ENCODE data around the gene SMTN.
"Not testable (repeated sequence)": the region's sequence is repeated elsewhere in the genome, so short reads cannot be mapped to it uniquely, and the experiment has no call there.

Gene SMTN

DNA sequence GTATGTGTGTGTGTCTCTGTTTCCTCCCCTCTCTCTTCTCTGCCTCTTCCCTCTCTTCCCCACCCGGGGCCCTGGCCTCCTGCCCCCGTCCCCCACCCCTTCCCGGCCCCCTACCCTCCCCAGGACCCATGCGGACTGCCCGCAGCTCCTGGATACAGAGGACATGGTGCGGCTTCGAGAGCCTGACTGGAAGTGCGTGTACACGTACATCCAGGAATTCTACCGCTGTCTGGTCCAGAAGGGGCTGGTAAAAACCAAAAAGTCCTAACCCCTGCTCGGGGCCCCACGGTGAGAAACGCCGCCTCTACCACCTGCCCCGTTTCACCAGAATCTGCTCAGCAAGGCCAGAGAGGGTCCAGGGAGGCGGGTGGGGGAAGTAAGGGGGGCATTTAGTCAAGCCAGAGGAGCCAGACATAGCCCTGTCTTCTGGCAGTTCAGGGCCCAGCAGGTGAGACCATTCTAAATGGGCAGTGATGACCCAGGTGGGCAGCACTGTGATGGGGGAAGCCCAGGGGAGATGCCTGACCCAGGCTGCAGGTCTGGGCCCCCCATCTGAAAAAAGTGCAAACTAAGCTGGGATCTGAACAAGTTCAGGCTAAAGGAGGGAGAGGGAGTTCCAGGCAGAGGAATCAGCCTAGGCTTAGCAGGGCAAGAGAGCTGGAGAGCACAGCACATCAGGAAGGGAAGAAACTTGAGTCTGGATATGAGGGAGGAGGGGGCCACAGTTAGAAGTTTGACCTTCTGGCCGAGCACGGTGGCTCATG is 19.8 kb downstream of the SMTN start:
- DNase-seq (ENCODE audit: insufficient read length, low spot score) (no peak), FAIRE-seq (no peak)
- TF ChIP-seq POLR2A (IDR thresholded peaks at IDR 0.05; ENCODE audit: low read depth, low read length), result no peak

DNA sequence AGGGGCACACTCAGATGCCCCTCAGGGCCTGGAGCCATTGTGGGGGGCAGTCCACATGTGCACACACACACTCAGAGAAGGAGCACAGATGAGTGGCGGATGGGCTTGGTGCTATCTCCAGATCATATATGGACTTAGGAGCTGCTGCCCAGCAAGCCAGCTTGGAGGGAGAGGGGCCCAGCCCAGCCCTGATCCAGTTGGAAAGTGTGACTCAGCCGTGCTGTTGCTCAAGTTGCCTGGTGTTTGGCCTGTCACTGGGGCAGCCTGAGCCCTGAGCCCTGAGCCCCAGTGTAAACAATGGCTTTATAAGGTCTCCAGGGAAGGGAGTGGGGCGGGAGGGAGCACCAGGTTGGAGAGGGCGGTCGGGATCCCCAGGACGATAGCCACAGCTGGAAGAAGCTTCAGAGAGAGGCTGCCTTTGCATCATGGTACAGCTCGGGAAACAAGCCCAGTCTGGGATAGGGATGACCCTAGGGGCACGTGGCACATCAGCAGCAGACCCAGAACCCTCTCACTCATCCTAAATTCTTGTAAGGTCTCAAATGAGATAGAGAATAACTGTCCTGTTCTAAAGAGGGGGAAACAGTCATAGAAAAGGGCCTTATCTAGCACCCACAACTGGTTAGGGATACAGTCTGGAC is 21.4 kb downstream of the SMTN start:
- DNase-seq (ENCODE audit: insufficient read length, low spot score) (peak; percentile 58), FAIRE-seq (no peak)
- TF ChIP-seq POLR2A (IDR thresholded peaks at IDR 0.05; ENCODE audit: low read depth, low read length), result no peak

DNA sequence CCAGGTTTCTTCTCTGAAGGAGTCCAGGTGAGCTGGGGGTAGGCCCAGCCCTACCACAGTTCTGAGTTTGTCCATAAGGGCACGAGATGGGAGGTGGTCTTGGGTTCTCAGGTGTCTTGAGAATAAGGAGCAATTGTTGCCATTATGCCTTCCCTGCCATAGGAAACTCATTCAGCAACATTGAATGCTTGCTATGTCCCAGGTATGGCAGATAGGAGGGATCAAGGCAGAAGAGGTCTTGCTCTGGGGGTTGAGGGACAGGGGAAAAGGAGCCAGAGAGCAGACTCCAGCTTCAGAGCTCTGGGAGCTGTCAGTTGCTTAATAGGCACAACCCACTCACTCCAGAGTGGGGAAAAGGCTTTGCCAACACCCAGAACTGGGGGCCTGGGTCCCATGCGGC is 22.0 kb downstream of the SMTN start:
- no peak for TF ChIP-seq POLR2A (IDR thresholded peaks at IDR 0.05; ENCODE audit: low read depth, low read length)
- FAIRE-seq (no peak), DNase-seq (ENCODE audit: insufficient read length, low spot score) (no peak)

DNA sequence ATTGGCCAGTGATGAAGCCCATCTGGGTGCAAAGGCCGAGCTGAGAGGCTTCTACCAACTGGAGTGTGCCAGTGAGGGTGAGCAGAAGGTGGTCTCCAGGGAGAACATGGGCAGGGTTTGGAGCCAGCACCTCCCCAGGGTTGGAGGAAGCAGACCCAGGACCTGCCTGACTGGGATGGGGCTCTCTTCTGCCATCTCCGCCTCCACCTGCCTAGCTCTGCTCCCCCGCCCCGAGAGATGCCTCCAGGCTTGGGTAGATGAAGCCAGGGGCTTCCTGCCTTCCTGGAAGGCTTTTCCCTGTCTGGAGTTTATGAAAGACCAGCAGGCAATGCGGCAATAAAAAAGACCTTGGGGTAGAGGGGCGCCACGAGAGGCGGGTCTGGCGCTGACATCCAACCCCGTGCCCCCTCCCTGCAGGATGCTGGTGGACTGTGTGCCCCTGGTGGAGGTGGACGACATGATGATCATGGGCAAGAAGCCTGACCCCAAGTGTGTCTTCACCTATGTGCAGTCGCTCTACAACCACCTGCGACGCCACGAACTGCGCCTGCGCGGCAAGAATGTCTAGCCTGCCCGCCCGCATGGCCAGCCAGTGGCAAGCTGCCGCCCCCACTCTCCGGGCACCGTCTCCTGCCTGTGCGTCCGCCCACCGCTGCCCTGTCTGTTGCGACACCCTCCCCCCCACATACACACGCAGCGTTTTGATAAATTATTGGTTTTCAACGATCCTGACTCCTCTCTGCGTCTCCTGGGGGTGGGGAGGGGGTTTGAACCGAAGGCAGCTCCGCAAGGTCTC is 23.0 kb downstream of the SMTN start:
- no peak for DNase-seq (ENCODE audit: insufficient read length, low spot score)
- no peak for FAIRE-seq
- no peak for TF ChIP-seq POLR2A (IDR thresholded peaks at IDR 0.05; ENCODE audit: low read depth, low read length)

DNA sequence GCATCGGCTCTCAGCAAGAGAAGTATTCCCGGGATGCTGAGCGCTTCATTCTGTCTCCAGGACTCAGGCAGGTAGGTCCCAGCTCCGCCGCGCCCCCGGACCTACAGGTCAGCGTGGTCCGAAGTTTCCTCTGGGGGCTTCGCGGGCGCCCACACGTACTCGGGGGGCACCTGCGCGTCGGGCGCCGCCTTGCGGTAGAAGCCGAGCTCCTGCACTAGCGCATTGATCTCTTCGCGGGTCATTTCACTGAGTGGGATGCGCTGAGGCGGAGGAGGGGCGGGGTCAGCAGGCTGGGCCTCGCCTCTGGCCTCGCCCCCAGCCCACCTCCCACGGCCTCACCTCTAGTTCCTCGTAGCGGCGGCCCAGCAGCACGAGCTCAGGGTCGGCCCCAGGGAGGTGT is 23.8 kb downstream of the SMTN start:
- DNase-seq (ENCODE audit: insufficient read length, low spot score) (no peak), FAIRE-seq (no peak)
- no peak for TF ChIP-seq POLR2A (IDR thresholded peaks at IDR 0.05; ENCODE audit: low read depth, low read length)

DNA sequence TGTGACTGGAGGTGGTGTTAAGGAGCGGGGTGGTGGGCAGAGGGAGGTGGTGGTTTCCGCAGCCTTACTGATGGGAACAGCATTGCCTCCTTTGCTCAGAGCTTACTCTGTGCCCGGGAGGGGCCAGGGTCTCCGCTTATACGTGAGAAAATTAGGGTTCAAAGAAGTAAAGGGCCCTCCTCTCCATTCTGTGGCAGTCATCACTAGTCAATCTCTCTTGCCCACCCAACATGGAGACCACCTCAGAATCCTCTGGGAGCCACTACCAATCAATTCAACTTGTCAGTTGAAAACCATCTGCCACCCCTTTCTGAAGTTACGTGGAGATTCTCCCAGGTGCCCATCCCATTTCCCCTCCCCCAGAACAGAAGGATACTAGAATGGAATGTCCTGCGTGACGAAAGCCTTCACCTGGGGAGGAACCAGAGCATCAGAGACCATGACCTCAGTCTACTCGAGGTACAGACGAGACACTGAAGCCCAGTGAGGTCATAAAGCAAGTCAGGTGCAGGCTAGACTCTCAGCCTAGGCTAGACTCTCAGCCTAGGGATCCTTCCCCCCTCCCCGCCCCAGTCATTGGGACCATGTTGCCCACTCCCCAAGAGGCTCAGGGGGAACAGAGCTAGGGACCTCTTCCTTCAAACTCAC is 24.3 kb downstream of the SMTN start:
- TF ChIP-seq POLR2A (IDR thresholded peaks at IDR 0.05; ENCODE audit: low read depth, low read length), result no peak
- DNase-seq (ENCODE audit: insufficient read length, low spot score) (no peak), FAIRE-seq (no peak)

DNA sequence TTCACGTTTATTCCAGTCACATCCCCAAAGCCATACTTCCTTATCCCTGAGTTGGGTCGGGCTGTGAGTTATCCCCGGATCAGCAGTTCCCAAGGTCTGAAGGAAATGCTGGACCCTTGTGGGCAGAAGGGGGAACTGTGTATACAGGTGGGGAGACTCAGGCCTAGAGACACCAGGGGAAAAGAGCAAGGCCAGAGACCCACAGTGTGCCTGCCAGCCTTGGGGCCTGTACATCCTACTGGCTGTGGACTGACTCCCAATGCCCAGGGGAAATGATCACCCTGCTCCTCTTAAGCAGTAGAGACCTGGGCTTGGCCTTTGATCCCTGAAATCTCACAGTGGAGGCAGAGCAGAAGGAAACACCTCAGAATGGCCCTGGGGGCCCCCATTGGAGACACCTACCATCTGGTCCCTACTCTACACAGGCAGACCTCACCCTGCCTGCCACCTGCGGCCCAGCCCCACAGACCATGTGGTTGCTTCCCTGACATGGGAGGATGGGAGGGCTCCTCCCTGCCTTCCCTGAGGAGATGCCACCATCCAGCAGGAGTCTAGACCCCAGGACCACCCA is 25.0 kb downstream of the SMTN start:
- TF ChIP-seq POLR2A (IDR thresholded peaks at IDR 0.05; ENCODE audit: low read depth, low read length), result no peak
- no peak for DNase-seq (ENCODE audit: insufficient read length, low spot score)
- FAIRE-seq, result no peak

DNA sequence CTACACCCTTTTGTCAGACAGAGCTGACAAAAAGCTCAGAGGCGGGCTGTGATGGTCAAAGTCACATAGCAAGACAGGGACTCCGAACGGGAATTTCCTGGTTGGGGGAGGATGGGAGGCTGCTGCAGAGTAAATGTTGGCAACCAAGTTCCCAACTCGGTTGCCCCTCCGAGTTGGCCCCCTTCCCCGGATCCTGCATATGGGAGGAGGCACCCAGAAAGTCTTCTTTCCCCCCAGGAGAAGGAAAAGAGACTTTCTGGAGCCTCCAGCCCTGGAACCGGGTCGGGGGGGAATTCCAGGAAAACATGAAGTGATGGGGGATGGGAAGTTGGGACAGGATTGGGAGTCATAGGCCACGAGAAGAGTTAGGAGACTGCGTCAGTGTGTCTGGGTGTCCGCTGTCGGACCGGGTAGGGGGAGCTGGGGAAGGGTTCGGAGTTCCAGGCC is 25.6 kb downstream of the SMTN start:
- DNase-seq (ENCODE audit: insufficient read length, low spot score) (no peak), FAIRE-seq (no peak)
- TF ChIP-seq POLR2A (IDR thresholded peaks at IDR 0.05; ENCODE audit: low read depth, low read length), result no peak

DNA sequence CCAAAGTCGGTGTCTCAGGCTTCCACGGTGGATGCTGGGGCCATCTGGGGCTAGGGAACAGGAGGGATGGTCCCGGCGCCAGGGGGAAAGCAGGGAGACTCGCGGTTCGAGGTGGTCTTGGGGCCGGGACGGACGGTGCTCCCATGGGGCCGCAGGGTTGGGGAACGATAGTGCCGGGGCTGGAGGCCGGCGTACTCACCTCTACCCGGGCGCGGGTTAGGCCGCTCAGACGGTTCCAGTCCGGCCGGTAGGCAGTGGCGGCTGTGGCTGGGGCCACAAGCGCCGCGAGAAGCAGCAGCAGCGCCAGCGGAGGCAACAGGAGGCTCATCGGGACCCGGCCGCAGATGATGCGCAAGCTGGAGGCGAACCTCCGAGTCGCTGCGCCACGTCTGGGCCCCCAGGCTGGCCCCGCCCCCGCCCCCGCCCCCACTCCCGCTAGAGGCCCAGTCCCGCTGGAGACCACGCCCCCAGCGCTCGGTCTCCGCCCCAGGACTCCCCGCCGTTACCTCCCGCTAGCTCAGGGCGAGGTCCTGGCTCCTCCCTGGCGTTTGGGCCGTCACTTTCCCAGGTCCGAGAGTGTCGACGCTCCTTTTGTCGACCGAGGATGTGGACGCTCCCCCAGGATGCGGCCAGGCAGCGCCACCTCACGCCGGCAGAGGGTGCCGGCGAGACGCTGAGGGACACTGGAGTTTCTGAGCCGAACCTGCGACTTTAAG is 26.2 kb downstream of the SMTN start, which contains the start of gene SELENOM:
TSS of gene SELENOM (minus strand) at position 391 of the 716 bp plus-strand sequence. CDS start at position 328, 63 bp downstream.
- TF ChIP-seq POLR2A (IDR thresholded peaks at IDR 0.05; ENCODE audit: low read depth, low read length), result no peak
- FAIRE-seq (no peak), DNase-seq (ENCODE audit: insufficient read length, low spot score) (peak; percentile 92)

DNA sequence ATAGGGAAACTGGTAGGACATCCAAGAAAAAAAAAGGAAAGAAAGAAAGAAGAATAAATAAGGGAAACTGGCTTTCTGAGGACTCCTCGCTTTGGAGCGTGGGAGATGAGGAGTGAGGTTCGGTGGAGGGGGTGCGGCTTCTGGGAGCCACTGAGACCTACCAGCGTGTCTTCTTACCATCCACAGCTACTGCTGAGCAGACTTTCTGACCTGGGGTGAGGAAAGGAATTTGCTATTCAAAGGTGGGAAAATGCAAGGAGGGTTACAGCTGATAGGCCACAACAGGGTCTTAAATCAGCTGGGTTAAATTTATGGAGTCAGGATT is 26.7 kb downstream of the SMTN start:
- no peak for FAIRE-seq
- TF ChIP-seq POLR2A (IDR thresholded peaks at IDR 0.05; ENCODE audit: low read depth, low read length), result no peak
- no peak for DNase-seq (ENCODE audit: insufficient read length, low spot score)

DNA sequence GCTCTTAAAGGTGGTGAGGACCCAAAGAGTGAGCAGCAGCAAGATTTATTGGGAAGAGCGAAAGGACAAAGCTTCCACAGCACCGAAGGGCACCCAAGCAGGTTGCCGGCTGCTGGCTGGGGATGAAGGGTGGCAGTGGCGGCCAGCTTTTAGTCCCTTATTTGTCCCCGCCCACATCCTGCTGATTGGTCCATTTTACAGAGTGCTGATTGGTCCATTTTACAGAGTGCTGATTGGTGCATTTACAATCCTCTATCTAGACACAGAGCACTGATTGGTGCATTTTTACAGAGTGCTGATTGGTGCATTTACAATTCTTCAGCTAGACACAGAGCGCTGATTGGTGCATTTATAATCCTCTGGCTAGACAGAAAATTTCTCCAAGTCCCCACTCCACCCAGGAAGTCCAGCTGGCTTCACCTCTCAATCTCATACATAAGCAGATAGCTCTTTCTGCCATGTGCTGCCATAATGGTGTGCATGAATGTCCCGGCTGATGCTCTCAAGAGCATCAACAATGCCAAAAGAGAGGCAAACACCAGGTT is 31.5 kb downstream of the SMTN start:
- not testable (repeated sequence) for FAIRE-seq; DNase-seq (ENCODE audit: insufficient read length, low spot score)

DNA sequence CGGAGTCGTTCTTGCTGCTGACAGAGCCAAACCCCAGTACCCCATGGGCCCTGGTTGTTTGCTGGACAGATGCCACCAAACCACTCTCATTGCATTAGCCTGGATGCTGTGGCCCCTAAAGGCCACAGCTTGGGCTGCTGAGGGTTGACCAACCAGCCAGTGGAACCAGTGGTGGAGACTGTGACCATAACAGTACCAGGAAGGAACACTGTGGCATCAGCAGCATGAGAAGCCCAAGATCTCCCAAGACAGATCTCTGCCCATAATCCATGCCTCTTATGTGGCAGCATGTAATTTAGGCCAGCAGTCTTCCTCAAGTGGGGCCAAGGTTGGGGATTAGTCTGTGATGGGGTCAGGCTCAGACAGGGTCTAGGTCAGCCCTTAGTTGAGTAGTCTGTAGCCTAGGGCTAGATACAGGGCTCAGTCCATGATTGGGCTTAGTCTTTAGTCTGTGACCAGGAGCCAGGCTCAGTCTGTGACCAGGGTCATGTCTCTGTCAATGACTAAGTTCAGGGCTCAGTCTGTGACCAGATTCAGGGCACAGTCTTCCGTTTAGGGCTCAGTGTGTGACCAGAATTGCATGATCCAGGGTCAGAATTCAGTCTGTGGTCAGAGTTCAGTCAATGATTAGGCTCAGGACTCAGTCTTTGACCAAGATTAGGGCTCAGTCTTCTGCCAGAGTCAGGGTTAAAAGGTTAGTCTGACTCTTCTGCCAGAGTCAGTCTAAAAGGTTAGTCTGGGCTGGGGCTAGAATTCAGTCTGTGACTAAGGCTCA is 37.1 kb downstream of the SMTN start:
- TF ChIP-seq POLR2A (IDR thresholded peaks at IDR 0.05; ENCODE audit: low read depth, low read length), result no peak
- no peak for DNase-seq (ENCODE audit: insufficient read length, low spot score)
- no peak for FAIRE-seq
